ENCODE data around the gene RAMAC. TPM values are rescaled to one million over a fixed set of nuclear protein-coding genes. Genes with fewer than 3 reads are reported as not detected.

RAMAC gene
- total RNA-seq, 4 donors from 2014 or later, result 17.2 to 23.2 (median 19.8) TPM

DNA sequence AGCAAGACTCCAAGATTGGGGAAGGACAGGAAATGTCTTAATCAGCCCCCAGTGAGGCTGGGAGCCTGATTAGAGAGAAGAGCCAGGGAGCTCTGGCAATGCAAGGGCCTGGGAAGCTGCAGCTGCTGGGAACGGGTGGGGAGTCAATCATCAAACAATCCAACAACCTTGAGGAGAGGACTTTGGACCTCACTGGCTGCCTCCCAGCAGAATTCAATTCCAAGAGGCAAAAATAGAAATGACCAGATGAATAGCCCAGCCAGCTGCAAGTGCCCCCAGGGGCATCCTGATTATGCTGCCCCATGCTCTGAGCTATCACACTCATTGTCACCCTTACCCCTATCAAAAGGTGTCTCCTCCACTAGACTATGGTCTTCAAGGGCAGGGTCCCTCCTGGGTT, 27.4 kb upstream of the RAMAC start:
- Histone ChIP-seq H3K9me3 (no peaks in the 10 kb centered on the region), H3K36me3 (no peaks in the 10 kb centered on the region), H3K27ac (replicated peaks in 1 of 4) (no peak overlapping the region), H3K4me3 (no peak overlapping the region), H3K4me1 (no peaks in the 10 kb centered on the region), H3K27me3 (no peaks in the 10 kb centered on the region)
- no peak for DNase-seq (ENCODE audit: extremely low spot score)
- no peak for TF ChIP-seq POLR2AphosphoS5 (IDR thresholded peaks at IDR 0.05)
- TF ChIP-seq EP300 (IDR thresholded peaks at IDR 0.05), result no peak
- TF ChIP-seq POLR2A (IDR thresholded peaks at IDR 0.05; ENCODE audit: low read depth), result no peak
- TF ChIP-seq, protein P1, sequence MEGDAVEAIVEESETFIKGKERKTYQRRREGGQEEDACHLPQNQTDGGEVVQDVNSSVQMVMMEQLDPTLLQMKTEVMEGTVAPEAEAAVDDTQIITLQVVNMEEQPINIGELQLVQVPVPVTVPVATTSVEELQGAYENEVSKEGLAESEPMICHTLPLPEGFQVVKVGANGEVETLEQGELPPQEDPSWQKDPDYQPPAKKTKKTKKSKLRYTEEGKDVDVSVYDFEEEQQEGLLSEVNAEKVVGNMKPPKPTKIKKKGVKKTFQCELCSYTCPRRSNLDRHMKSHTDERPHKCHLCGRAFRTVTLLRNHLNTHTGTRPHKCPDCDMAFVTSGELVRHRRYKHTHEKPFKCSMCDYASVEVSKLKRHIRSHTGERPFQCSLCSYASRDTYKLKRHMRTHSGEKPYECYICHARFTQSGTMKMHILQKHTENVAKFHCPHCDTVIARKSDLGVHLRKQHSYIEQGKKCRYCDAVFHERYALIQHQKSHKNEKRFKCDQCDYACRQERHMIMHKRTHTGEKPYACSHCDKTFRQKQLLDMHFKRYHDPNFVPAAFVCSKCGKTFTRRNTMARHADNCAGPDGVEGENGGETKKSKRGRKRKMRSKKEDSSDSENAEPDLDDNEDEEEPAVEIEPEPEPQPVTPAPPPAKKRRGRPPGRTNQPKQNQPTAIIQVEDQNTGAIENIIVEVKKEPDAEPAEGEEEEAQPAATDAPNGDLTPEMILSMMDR (IDR thresholded peaks at IDR 0.05), result no peak
- 100% methylated on average over 1 of the region's 1 CpG for WGBS
- intact Hi-C loops (cut with DNase I), result no loop called here

DNA sequence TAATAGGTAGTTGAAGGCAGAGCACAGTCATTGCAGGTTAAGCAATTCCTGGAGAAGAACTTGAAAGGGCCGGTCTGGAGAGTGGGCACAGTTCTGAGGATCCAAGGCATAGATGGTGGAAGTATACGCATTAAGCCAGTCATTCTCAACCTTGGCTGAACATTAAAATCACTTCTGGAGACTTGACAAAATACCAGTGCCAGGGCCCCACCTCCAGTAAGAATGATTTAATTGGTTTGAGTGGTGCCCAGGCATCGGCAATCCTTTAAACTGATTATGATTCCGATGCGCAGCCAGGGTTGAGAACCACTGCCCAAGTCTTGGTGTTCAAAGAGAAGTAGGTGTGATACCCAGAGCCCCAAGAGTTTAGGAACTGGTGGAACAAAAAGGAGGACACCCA, 26.6 kb upstream of the RAMAC start:
- intact Hi-C loops (cut with DNase I), result no loop called here
- Histone ChIP-seq H3K27ac (replicated peaks in 1 of 4) (no peak overlapping the region), H3K4me3 (no peak overlapping the region), H3K36me3 (no peaks in the 10 kb centered on the region), H3K27me3 (no peaks in the 10 kb centered on the region), H3K9me3 (no peaks in the 10 kb centered on the region), H3K4me1 (no peaks in the 10 kb centered on the region)
- WGBS, result 95% methylated on average over 5 of the region's 5 CpGs
- DNase-seq (ENCODE audit: extremely low spot score), result no peak
- TF ChIP-seq, protein P1 (IDR thresholded peaks at IDR 0.05), result no peak
- TF ChIP-seq POLR2A (IDR thresholded peaks at IDR 0.05; ENCODE audit: low read depth) (no peak), EP300 (IDR thresholded peaks at IDR 0.05) (no peak), POLR2AphosphoS5 (IDR thresholded peaks at IDR 0.05) (no peak)

DNA sequence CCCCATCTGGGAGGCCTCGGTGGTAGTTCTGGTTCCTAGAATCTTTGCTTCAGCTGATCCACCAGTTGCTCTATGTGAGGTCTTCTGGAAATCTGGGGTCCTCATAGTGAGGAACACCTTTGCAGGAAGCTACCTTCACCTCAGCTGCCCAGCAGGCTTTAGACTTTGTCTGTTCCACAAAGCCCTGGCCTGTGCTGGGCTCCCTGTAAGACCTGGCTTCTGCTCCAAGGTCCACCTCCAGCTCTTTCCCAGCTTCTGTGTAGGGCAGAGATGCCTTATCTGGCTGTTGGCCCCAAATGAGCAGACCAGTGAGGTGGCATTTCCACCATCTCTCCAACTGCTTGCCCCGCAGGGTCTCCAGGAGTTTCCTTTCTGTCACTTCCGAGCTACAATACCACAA, 25.2 kb upstream of the RAMAC start:
- no peak for TF ChIP-seq POLR2A (IDR thresholded peaks at IDR 0.05; ENCODE audit: low read depth)
- TF ChIP-seq POLR2AphosphoS5 (IDR thresholded peaks at IDR 0.05), result no peak
- no peak for TF ChIP-seq EP300 (IDR thresholded peaks at IDR 0.05)
- TF ChIP-seq, protein P1 (IDR thresholded peaks at IDR 0.05), result no peak
- 83% methylated on average over 3 of the region's 3 CpGs for whole genome bisulfite sequencing
- DNase-seq (ENCODE audit: extremely low spot score), result no peak
- H3K27ac ChIP-seq (replicated peaks in 1 of 4), result no peak overlapping the region
- intact Hi-C loops (cut with DNase I), result no loop called here
- H3K27me3 ChIP-seq, result no peaks in the 10 kb centered on the region
- H3K4me1 ChIP-seq, result no peaks in the 10 kb centered on the region
- H3K4me3 ChIP-seq, result no peak overlapping the region
- H3K9me3 ChIP-seq, result no peaks in the 10 kb centered on the region
- H3K36me3 ChIP-seq, result no peaks in the 10 kb centered on the region

DNA sequence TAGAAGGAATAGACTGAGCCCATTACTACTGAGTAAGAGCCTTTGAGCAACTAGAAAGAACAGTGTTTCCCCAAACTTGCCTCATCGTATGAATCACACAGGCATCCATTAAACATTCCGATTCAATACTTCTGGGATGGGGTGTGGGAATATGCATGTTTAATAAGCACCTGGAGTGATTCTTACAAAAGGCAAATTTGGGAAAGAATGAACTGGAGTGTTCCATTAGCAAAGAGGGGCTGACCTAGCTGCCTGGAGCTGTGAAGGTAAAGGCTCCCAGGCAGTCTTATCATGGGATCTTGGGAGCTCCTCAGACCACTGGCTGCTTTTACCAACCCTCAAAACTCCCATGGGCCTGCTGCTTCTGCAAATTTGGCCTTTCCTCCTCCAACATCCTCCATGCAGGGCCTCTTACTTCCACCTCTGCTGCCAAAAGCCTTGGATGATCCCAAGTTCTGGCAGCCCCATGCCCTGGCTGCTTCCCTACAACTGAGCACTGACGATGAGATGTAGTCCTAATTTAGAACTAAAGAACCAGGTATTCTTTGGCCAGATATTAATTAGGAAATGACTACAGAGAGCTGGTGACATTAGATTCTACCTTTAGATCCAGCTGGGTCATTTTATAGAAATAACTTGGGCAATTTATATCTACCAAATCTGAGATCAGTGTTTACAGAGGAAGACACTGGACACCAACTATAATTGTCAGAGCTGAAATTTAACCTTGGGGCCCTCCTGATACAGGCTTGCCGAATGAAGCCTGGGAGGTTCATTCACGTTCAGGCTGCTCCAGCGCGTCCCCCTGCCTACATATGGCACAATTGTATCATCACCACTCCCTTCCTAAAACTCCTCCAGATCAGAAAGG, 22.3 kb upstream of the RAMAC start:
- TF ChIP-seq POLR2AphosphoS5 (IDR thresholded peaks at IDR 0.05) (no peak), EP300 (IDR thresholded peaks at IDR 0.05) (no peak), POLR2A (IDR thresholded peaks at IDR 0.05; ENCODE audit: low read depth) (no peak)
- TF ChIP-seq, protein P1 (IDR thresholded peaks at IDR 0.05), result no peak
- Histone ChIP-seq H3K9me3 (no peaks in the 10 kb centered on the region), H3K36me3 (no peaks in the 10 kb centered on the region), H3K27ac (replicated peaks in 1 of 4) (no peak overlapping the region), H3K4me3 (no peak overlapping the region), H3K27me3 (no peaks in the 10 kb centered on the region), H3K4me1 (no peaks in the 10 kb centered on the region)
- intact Hi-C loops (cut with DNase I), result no loop called here
- WGBS, result 88% methylated on average over 7 of the region's 7 CpGs
- DNase-seq (ENCODE audit: extremely low spot score), result no peak
